Effector memory CD4-positive, alpha-beta T cell (primary cell): Measurements from ENCODE around the gene STOML2.
A peak's percentile ranks its signal among the peaks of the same experiment; 100 is the strongest.

Experiments used
- DNase-seq, 3 donors: peaks; one replicate each; pipeline ENCODE4 v3.0.0-alpha.2; 2020
- H3K27ac ChIP-seq: 2 replicates; pipeline ENCODE4 v1.7.0; 2013; ENCODE audit warnings: mild to moderate bottlenecking, low read length, moderate library complexity; ENCODE audit not compliant: insufficient read depth, poor library complexity, severe bottlenecking
- H3K27me3 ChIP-seq: replicated peaks from 2 replicates; pipeline ENCODE4 v1.7.0; 2013; ENCODE audit warnings: mild to moderate bottlenecking, low read length; ENCODE audit not compliant: insufficient read depth, control insufficient read depth, poor library complexity, severe bottlenecking
- H3K36me3 ChIP-seq: 2 replicates; pipeline ENCODE4 v1.7.0; 2013; ENCODE audit warnings: mild to moderate bottlenecking, low read length, moderate library complexity; ENCODE audit not compliant: control insufficient read depth, insufficient read depth
- H3K4me1 ChIP-seq: 2 replicates; pipeline ENCODE4 v1.7.0; 2013; ENCODE audit warnings: low read length, mild to moderate bottlenecking; ENCODE audit not compliant: control insufficient read depth, insufficient read depth, poor library complexity, severe bottlenecking
- H3K4me3 ChIP-seq: 2 replicates; pipeline ENCODE4 v1.7.0; 2013; ENCODE audit warnings: low read length, low read depth, mild to moderate bottlenecking; ENCODE audit not compliant: insufficient read depth, poor library complexity, severe bottlenecking
- H3K9me3 ChIP-seq: 2 replicates; pipeline ENCODE4 v1.7.0; 2013; ENCODE audit warnings: mild to moderate bottlenecking, low read length, moderate library complexity; ENCODE audit not compliant: control insufficient read depth

The STOML2 gene

DNA sequence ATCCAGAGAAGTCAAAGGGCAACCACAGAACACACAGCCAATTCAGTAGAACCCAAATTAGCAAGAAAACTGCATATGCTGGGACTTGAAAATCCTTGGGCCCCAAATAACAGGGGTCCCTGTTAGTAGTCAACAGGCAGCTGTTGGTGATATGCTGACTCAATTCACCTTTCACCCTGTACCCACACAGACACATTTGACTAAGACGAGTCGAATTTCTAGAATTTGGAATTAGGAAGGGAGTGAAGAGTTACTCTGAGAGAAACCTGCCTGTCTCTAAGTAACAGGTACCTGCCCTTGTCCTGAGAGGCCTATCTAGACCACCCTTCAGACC is 29.7 kb downstream of the STOML2 start:
- Histone ChIP-seq H3K4me1 (peaks cover 29% of the 10 kb centered on the region), H3K27me3 (no peaks in the 10 kb centered on the region), H3K27ac (peak overlapping the region; percentile 95), H3K4me3 (peak overlapping the region; percentile 24), H3K9me3 (no peaks in the 10 kb centered on the region), H3K36me3 (no peaks in the 10 kb centered on the region)
- DNase-seq = no peak

DNA sequence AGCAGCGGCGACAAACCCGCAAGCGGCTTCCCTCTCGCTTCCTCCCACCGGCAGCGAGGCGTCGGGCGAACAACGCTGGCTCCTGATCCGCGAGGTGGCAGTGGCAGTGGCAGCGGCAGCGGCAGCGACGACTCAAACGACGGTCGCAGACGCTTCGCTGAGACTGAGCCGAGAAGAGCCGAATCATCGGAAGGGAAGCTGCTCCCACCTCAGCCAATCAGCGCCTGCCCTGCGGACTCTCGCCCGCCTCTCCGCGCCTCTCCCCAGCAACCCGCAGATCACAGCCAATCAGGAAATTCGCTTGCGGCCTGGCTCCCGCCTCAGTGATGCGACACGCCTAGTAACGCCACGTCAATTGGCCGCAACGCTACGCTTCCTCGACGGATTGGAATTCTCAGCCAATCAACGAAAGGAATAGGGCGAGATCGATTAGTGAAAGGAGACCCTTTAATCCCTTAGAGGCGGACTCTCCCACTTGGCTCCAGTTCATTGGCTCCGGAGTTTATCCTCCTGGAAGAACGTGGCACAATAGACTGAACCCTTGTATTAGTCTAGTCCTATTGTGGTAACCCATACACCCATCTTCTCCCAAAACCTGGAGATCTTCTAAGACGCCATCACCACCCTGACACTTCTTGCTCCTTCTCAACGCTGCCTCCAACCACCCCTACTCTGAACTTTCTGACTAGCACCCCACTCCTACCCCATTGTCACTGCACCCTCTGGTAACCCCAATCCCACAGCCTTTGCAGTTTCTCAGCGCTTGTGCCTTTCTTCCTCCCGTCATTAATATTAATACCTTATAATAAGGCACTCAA is 30.3 kb downstream of the STOML2 start, which contains the start of gene VCP:
VCP (minus strand) TSS at position 165 of the 818 bp plus-strand sequence. CDS start 272 bp downstream, outside the sequence.
- Histone ChIP-seq H3K27me3 (no peaks in the 10 kb centered on the region), H3K4me3 (peak within 1 kb of the TSS; percentile 88), H3K4me1 (peaks cover 29% of the 10 kb centered on the region), H3K9me3 (no peaks in the 10 kb centered on the region), H3K36me3 (peaks cover 4% of the 10 kb centered on the region), H3K27ac (peak within 1 kb of the TSS; percentile 95)
- DNase-seq = peak; percentile 96 to 97 (median 97)

DNA sequence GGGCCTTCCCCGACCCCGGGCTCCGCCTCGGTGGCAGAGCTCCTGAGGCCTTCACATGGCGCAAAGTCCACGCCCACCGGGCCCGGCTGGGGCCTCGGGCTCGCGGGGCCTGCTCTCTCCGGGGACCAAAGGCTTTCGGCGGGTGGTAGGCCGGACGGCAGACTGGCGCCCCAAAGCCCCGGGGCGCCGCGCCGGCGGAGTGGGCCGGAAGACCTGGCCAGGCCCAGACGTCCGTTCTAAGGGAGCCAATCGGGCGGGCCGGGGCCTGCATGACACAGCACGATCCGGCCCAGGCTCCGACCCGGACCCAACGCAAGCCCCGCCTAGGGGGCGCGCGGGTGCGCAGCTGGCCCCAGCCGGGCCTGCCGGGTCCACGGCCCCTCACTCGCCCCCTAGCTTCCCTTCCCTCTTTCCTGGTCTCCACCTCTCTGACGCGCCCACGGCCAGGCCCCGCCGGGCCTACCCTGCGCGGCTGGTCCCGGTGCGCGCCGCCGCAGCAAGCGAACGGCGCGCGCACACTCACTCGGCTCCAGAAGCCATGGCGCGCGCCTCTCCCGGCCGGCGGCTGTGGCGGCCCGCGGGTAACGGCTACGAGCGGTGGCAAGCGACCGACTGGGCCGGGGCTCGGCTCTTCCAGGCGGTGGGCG is 31.0 kb downstream of the STOML2 start:
- Histone ChIP-seq H3K36me3 (peaks cover 12% of the 10 kb centered on the region), H3K4me1 (peaks cover 29% of the 10 kb centered on the region), H3K27ac (peak overlapping the region; percentile 95), H3K4me3 (peak overlapping the region; percentile 88), H3K27me3 (no peaks in the 10 kb centered on the region), H3K9me3 (no peaks in the 10 kb centered on the region)
- DNase-seq = peak; percentile 62 to 73 (median 70)

DNA sequence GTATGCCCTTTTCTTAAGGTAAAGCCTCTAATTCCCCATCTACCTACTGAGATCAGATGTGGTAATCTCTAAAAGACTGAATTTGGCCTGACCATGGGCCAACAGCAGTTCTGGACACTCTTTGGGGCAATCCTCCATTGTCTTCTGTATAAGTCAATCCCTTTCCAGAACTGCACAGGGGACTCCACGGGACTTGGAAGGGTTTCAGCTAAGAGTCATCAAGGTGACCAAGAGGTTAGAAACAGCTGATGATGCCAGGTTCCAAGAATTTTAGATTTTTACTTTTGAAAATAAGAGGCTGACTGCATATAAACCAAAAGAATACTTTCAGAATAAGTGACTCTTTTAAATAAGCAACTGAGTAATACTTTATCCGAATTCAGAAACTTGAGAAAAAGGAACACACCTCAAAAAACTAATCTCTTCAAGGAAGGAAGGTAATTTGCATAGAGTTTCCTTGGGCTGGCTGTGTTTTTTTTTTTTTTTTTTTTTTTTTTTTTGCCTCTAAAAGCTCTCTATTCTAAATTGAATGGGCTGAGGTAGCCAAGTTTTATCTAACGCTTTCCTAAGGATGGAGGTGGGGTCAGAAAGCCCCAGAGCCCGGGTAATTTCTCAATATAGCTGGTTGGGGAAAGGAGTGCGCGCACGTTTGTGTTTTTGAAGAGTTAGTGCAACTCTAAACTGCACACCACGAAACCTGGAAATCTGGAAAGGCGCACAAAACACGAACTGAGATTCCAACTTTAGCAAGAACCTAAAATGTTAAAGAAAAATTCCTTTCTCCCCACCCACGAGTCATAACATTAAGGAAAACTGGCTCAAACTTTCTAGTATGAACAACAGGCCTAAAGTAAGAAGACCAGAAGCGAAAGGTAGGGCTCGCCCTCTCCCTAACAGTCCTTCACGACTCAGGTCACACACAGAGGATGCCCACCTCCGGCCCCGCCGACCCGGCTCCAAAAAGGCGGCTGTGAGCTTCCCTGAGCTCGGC is 31.8 kb downstream of the STOML2 start:
- Histone ChIP-seq H3K9me3 (no peaks in the 10 kb centered on the region), H3K27ac (peak overlapping the region; percentile 95), H3K4me1 (peaks cover 29% of the 10 kb centered on the region), H3K4me3 (peak overlapping the region; percentile 88), H3K27me3 (no peaks in the 10 kb centered on the region), H3K36me3 (peaks cover 20% of the 10 kb centered on the region)
- peak in 1 of 3 donors; percentile 4 for DNase-seq

DNA sequence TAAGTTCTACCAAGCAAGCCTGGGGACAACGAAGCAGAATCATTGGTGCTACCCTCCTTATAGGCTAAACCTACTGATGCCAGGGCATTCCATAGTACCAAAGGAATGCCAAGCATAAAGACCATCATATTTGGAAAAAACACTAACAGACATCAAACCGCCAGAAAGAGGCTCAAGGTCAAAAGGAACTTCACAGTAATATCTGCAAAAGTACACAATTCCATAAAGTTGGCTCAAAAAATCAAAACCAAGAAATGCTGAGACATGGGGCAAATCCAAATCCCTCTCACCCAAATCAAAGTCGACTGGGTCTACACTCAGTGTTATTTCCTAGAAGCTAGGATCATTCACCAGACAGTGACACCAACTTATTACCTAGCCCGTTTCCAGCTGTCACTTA is 33.9 kb downstream of the STOML2 start:
- no peak overlapping the region for H3K4me3 ChIP-seq
- peaks cover 41% of the 10 kb centered on the region for H3K36me3 ChIP-seq
- no peak overlapping the region for H3K27ac ChIP-seq
- no peaks in the 10 kb centered on the region for H3K9me3 ChIP-seq
- H3K27me3 ChIP-seq = no peaks in the 10 kb centered on the region
- peaks cover 29% of the 10 kb centered on the region for H3K4me1 ChIP-seq
- DNase-seq = no peak

DNA sequence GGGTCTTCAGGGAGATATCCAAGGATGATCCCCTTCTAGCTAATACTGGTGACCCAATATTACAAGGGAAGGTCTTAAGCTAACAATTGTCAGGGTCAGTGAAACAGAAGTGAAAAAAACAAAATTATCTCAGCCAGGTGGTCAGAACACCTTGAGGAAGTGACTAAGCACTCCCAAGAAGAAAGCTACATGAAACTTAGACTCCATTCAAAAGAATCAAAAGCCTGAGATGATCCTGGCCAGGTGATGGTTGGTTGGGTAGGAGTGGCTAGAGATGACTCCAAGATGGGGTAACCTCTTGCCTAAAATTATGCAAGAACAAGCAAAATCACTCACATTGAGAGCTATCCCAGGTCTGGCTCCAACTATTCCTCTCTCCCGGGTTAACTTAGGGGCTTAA is 35.9 kb downstream of the STOML2 start:
- Histone ChIP-seq H3K4me3 (no peak overlapping the region), H3K27ac (no peak overlapping the region), H3K36me3 (peaks cover 61% of the 10 kb centered on the region), H3K4me1 (peaks cover 25% of the 10 kb centered on the region), H3K27me3 (no peaks in the 10 kb centered on the region), H3K9me3 (no peaks in the 10 kb centered on the region)
- no peak for DNase-seq

DNA sequence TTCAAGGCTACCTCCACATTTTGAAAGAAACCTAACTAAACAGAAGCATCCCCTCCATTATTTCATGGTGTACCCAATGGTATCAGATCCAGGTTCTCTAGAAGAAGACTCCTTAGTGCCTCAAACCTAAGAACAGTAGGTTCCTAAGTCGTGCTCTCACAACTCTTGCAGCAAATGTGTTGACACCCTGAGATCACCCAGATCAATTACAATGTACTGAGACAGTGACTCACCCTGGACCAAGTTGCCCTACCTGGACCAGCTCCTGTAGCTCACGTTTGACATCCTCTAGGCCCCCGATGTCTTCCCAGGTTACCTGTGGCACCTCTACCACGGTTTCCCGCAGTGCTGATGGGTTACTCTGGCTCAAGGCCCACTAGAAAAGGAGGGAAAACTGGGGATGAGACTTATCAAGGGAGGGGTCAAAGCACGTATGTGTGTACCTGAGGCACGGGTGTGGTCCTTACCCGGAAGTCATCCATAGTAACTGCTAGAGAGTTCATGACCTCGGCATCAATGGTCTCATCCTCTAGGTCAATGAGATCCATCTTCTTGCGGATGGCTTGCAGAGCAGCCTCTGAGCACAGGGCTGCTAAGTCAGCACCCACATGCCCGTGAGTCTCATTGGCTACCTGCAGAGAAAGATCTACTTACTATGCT is 42.3 kb downstream of the STOML2 start:
- Histone ChIP-seq H3K4me3 (no peak overlapping the region), H3K27me3 (no peaks in the 10 kb centered on the region), H3K4me1 (no peaks in the 10 kb centered on the region), H3K9me3 (no peaks in the 10 kb centered on the region), H3K36me3 (peaks cover 99% of the 10 kb centered on the region), H3K27ac (no peak overlapping the region)
- no peak for DNase-seq

DNA sequence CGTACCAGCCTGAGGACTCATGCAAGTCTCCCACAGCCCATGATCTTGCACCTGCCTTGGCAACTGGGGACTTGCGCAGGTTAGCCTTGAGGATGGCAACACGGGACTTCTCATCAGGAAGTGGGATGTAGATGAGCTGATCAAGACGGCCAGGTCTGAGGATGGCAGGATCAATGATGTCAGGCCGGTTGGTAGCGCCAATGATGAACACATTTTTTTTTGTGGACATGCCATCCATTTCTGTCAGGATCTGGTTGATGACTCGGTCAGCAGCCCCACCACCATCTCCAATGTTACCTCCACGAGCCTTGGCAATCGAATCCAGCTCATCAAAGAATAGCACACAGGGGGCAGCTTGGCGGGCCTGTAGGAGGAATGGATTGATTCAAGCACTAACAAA is 43.5 kb downstream of the STOML2 start:
- Histone ChIP-seq H3K27ac (no peak overlapping the region), H3K9me3 (no peaks in the 10 kb centered on the region), H3K27me3 (no peaks in the 10 kb centered on the region), H3K36me3 (peaks cover 92% of the 10 kb centered on the region), H3K4me1 (no peaks in the 10 kb centered on the region), H3K4me3 (no peak overlapping the region)
- no peak for DNase-seq

DNA sequence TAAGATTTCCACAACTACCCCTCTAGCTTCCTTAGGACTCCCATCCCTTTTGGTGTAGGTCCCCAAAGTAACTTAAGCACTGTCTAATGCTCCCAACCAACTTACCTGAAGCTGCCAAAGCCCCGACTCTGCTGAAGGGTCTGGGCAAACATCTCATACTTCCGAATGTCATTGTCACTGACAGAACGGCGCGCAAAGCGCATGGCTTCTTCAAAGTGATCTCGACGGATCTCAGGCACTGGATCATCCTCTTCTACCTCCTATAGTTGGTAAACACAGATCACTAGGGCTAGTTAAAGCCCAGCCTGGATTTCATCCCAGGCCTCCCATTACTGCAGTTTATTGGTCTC is 45.7 kb downstream of the STOML2 start:
- no peak for DNase-seq
- Histone ChIP-seq H3K27me3 (no peaks in the 10 kb centered on the region), H3K27ac (no peak overlapping the region), H3K4me3 (no peak overlapping the region), H3K9me3 (no peaks in the 10 kb centered on the region), H3K4me1 (no peaks in the 10 kb centered on the region), H3K36me3 (peaks cover 80% of the 10 kb centered on the region)
